Mucosa of descending colon (tissue), 3 donors: Measurements from ENCODE around the gene C5orf46. TPM values are rescaled to one million over a fixed set of nuclear protein-coding genes. Genes with fewer than 3 reads are reported as not detected.
"Not testable (repeated sequence)": the region's sequence is repeated elsewhere in the genome, so short reads cannot be mapped to it uniquely, and the experiment has no call there.

Source experiments
- ATAC-seq: fragments of 200-7000 bp; cut with Tn5 transposase; one replicate; pipeline ENCODE4 v1.9.1; 2020; ENCODE audit warnings: mild to moderate bottlenecking, moderate library complexity
- DNase-seq, 3 donors: peaks; one replicate each; pipeline ENCODE4 v3.0.0-alpha.2; 2020
- H3K36me3 ChIP-seq: fragments of 200-600 bp; one replicate; pipeline ENCODE4 v1.8.0; 2021; ENCODE audit warnings: low read depth, mild to moderate bottlenecking
- H3K4me1 ChIP-seq: fragments of 200-600 bp; one replicate; pipeline ENCODE4 v1.8.0; 2021; ENCODE audit warnings: low read depth, mild to moderate bottlenecking
- H3K4me3 ChIP-seq: fragments of 200-600 bp; one replicate; pipeline ENCODE4 v1.8.0; 2021; ENCODE audit warnings: mild to moderate bottlenecking
- H3K9me3 ChIP-seq: fragments of 200-600 bp; one replicate; pipeline ENCODE4 v1.8.0; 2021; ENCODE audit warnings: mild to moderate bottlenecking
- intact Hi-C, 2 donors: fragments of 100-400 bp; cut with DNase I in 1 of 2; cut with micrococcal nuclease in 1 of 2; formaldehyde crosslinking; loops; one replicate each; pipeline versions ENCODE4 v1.11.0 to v1.11.1; 2022; cut with DNase I, micrococcal nuclease
- total RNA-seq, 3 donors: library from RNA; stranded (reverse); fragmentation: NEBNext Ultra II Directional in 2 of 3; extraction: Animal tissue kit (Norgen Biotek cat#: 25700) in 2 of 3; gene quantifications; one replicate each; pipeline versions ENCODE4 v1.2.1 to v1.2.4, GENCODE V29; 2021 to 2023
- TF ChIP-seq, protein P1 (sequence below): fragments of 200-600 bp; IDR thresholded peaks from one replicate; pipeline ENCODE4 v1.8.0; 2022; ENCODE audit warnings: antibody characterized with exemption, mild to moderate bottlenecking
- donor health status: DM: no; HTN: no; CAD: no; lungs with moderate emphysema.
- donor health status: DM: no; HTN: no; CAD: no.
- donor health status: DM: no; HTN: yes; CAD: no.

C5orf46 gene
- total RNA-seq, 3 donors from 2014 or later: not detected

DNA sequence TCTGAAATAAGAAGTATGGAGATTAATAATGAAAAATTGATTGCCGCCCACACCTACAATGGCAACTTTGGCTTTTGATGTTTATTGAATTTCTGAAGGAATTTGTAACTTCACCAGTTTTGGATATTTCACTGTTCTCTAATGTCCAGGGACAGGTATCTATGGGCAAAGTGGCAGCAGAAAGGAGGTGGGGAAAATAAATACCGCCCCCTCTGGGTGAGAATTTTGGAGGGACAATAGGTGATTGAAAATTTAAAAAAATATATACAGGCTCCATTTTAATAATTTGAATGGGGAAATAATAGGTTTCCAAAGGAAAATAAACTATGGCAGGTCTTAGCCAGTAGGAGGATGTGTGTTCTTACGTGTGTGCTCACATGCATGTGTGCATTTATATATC, 26.6 kb downstream of the C5orf46 start:
- Histone ChIP-seq H3K4me3 (no peak overlapping the region), H3K9me3 (no peaks in the 10 kb centered on the region), H3K4me1 (no peaks in the 10 kb centered on the region), H3K36me3 (no peaks in the 10 kb centered on the region)
- ATAC-seq: no peak
- intact Hi-C loops: no loop called here
- TF ChIP-seq, protein P1, sequence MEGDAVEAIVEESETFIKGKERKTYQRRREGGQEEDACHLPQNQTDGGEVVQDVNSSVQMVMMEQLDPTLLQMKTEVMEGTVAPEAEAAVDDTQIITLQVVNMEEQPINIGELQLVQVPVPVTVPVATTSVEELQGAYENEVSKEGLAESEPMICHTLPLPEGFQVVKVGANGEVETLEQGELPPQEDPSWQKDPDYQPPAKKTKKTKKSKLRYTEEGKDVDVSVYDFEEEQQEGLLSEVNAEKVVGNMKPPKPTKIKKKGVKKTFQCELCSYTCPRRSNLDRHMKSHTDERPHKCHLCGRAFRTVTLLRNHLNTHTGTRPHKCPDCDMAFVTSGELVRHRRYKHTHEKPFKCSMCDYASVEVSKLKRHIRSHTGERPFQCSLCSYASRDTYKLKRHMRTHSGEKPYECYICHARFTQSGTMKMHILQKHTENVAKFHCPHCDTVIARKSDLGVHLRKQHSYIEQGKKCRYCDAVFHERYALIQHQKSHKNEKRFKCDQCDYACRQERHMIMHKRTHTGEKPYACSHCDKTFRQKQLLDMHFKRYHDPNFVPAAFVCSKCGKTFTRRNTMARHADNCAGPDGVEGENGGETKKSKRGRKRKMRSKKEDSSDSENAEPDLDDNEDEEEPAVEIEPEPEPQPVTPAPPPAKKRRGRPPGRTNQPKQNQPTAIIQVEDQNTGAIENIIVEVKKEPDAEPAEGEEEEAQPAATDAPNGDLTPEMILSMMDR: no peak
- no peak for DNase-seq

DNA sequence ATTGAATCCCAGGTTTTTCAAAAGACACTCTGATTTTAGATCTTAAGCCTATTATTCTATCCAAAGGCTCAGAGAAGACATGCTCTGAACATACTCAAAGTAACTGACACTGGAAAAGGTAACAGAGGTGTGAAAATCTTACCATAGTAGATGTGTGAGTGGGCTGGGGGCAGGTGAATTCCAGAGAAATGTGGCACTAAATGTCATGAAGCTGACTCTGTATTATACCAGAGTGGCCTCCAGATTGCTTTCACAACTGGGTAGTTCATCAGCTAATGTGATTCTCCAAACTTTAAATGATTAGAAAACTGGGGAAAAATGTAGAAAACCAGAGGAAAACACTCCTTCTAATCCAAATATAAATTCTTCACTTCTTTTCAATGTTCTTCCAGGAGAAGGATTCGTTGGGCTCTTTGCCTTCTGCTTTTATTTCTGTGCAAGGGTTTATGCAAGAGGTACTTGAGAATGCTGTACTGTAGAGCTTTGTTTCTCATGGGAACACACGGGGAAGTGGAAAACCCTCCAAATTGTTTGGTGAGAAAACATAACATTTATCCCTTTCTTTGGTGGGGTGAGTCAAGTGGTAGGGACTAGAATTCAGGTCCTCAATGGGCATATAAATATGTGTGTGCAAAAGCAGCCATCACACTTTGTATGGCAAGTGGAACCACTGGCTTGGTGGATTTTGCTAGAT, 28.1 kb downstream of the C5orf46 start, which contains the start of gene SCGB3A2:
TSS of gene SCGB3A2 (plus strand) at position 646 of the 694 bp plus-strand sequence. CDS start 93 bp downstream, outside the sequence.
- ATAC-seq: no peak

DNA sequence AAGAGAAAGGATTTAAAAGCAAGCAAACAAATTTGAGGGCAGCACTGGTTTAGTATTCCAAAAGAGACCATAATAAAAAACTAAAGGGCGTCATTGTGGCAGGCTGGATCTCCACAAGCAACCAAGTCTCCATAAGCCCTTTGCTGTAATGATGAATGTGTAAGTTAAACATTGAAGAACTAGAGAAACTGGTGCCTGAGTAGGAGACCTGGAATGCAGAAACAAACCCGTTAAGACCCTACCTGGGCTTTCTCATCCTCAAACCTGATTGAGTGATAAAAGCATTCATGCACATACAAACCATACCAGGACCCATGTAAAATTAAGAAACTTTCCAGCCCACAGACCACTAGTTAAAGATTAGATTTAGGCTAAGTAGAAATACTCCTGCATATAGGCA, 29.7 kb downstream of the C5orf46 start:
- DNase-seq: no peak

More for the DNA sequence above, 28.1 kb downstream of the C5orf46 start, which contains the start of gene SCGB3A2:
- H3K9me3 ChIP-seq: no peaks in the 10 kb centered on the region
- no peaks in the 10 kb centered on the region for H3K4me1 ChIP-seq
- intact Hi-C loops: no loop called here
- no peaks in the 10 kb centered on the region for H3K36me3 ChIP-seq
- no peak within 1 kb of the TSS for H3K4me3 ChIP-seq
- DNase-seq: no peak
- TF ChIP-seq, protein P1: no peak

DNA sequence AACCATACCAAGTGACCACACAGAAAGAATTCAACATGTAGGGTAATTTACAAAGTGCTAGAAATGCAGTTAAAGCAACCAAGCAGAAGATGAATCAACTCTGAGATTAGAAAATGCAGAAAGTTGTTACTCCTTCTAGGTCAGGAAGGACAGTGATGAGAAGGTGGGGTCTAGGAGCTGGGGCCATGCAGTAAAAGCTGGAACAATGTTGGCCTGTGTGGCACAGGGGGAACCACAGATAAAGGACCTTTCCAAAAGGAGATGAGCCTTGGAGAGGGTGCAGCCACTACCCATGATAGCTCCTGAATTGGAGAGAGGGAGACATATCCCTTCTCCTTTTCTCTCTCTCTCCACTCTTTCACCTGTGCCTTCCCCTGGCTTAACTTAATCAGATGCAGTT, 30.2 kb downstream of the C5orf46 start:
- Histone ChIP-seq H3K4me3 (no peak overlapping the region), H3K9me3 (no peaks in the 10 kb centered on the region), H3K36me3 (no peaks in the 10 kb centered on the region), H3K4me1 (no peaks in the 10 kb centered on the region)
- intact Hi-C loops: no loop called here
- no peak for ATAC-seq
- TF ChIP-seq, protein P1: no peak
- no peak for DNase-seq

More for the DNA sequence above, 29.7 kb downstream of the C5orf46 start:
- no peaks in the 10 kb centered on the region for H3K36me3 ChIP-seq
- H3K4me1 ChIP-seq: no peaks in the 10 kb centered on the region
- no peak overlapping the region for H3K4me3 ChIP-seq
- TF ChIP-seq, protein P1: no peak
- ATAC-seq: no peak
- H3K9me3 ChIP-seq: no peaks in the 10 kb centered on the region
- intact Hi-C loops: no loop called here

DNA sequence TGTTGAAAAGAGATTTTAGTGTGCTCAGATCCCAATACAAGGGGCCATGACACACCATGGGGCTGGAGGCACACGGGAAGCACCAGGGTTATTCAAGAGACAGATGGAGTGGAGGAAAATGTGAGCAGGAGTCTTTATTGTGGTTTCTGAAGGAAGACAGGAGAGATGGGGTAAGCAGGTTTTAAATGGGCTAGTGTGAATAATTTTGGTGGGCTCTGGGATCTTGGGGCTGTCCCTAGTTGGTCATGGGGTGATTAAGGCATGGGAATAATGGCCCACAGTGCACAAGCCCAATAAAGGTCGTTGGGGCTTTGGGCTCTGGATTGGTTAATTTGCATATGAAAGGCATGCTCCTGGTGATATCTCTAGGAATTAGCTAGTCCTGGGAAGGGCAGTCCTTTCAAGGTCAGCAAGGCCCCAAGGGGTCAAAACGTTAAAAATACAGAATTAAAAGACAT, 31.4 kb downstream of the C5orf46 start:
- intact Hi-C loops: no loop called here
- ATAC-seq (no peak), DNase-seq (no peak)
- H3K4me1 ChIP-seq: no peaks in the 10 kb centered on the region
- H3K4me3 ChIP-seq: no peak overlapping the region
- no peaks in the 10 kb centered on the region for H3K36me3 ChIP-seq
- TF ChIP-seq, protein P1: no peak
- H3K9me3 ChIP-seq: no peaks in the 10 kb centered on the region

DNA sequence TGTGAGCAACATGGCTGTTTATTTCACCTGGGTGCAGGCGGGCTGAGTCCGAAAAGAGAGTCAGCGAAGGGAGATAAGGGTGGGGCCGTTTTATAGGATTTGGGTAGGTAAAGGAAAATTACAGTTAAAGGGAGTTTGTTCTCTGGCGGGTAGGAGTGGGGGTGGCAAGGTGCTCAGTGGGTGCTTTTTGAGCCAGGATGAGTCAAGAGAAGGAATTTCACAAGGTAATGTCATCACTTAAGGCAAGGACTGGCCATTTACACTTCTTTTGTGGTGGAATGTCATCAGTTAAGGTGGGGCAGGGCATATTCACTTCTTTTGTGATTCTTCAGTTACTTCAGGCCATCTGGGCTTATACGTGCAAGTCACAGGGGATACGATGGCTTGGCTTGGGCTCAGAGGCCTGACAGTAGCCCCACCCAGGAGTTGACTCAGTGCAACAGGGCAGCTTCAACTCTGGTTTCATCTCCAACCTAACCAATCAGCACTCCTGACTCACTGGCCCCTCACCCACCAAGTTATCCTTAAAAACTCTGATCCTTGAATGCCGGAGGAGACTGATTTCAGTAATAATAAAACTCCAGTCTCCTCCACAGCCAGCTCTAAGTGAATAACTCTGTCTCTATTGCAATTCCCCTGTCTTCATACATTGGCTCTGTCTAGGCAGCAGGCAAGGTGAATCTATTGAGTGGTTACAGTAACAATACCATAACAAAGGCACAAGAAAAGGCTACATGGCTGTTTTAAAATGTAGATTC, 32.0 kb downstream of the C5orf46 start:
- H3K4me1 ChIP-seq, H3K9me3 ChIP-seq, H3K4me3 ChIP-seq, H3K36me3 ChIP-seq, DNase-seq, intact Hi-C loops, ATAC-seq: not testable (repeated sequence)

DNA sequence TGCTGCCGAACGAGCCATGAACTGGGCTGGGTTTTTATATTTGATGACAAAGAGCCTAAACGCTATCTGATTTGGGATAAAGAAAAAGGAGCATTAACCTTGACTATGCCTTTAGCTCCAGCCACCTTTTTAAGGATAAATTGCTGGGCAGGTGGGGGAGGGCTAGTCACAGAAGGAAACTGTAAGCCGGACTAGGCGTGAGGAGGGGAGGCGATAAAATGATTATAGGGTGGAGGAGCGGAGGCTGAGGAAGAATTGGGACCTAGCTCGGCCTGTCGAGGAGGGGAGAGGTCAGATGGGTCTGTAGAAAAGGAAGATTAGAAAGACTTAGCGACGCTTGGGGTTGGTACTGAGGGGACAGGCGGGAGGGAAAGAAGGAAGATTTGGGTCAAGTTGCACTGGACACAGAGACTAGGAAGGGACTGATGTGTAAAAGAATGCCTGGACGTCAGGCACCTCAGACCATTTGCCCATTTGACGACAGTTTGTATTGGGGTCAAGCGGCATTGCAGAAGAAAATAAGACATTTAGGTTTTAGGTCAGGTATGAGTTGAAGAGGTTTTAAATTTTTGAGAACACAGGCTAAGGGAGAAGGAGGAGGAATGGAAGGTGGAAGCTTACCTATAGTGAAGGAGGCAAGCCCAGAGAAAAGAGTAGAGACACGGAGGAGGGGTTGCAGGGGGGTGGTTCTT, 33.4 kb downstream of the C5orf46 start:
- DNase-seq, H3K4me3 ChIP-seq, ATAC-seq, intact Hi-C loops, H3K4me1 ChIP-seq, H3K9me3 ChIP-seq, H3K36me3 ChIP-seq: not testable (repeated sequence)

DNA sequence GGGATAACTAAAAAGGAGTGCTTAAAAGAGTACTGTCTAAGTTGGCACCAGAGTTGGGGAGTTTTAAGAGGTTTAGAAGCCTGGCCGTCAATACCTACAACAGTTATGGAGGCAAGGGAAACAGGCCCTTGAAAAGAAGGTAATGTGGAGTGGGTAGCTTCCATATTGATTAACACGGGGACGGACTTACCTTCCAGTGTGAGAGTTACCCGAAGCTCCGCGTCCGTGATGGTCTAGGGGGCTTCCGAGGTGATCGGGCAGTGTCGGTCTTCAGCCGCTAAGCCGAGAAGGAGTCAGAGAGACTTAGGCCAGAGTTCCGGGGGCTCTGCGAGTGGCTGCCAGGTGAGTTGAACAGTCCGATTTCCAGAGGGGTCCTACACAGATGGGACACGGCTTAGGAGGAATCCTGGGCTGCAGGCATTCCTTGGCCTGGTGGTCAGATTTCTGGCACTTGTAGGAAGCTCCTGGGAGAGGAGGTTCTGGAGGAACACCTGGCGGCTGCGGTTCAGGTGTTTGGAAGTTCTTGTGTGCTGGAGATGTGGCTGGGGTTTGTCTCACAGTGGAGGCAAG, 34.3 kb downstream of the C5orf46 start:
- H3K4me3 ChIP-seq, H3K36me3 ChIP-seq, ATAC-seq, H3K4me1 ChIP-seq, intact Hi-C loops, DNase-seq, H3K9me3 ChIP-seq: not testable (repeated sequence)
